ENCODE results near the gene MME.

MME gene

GRCh38 chr3:155179966-155180757 lies 100.0 kb downstream of the MME start:
- TF ChIP-seq ZNF274 (IDR thresholded peaks at IDR 0.05; ENCODE audit: low read depth, low read length), result no peak
- no peak overlapping the region for H3K4me3 ChIP-seq (ENCODE audit: low read length)

- no peak overlapping the region for H3K4me3 ChIP-seq (ENCODE audit: low read length)
- no peak for TF ChIP-seq ZNF274 (IDR thresholded peaks at IDR 0.05; ENCODE audit: low read depth, low read length)
Measured at GRCh38 chr3:155182467-155182866, 102.3 kb downstream of the MME start.

- TF ChIP-seq ZNF274 (IDR thresholded peaks at IDR 0.05; ENCODE audit: low read depth, low read length), result no peak
- H3K4me3 ChIP-seq (ENCODE audit: low read length), result no peak overlapping the region
Measured at GRCh38 chr3:155184011-155184410, 103.9 kb downstream of the MME start.

GRCh38 chr3:155185631-155186071 lies 105.5 kb downstream of the MME start:
- no peak overlapping the region for H3K4me3 ChIP-seq (ENCODE audit: low read length)
- TF ChIP-seq ZNF274 (IDR thresholded peaks at IDR 0.05; ENCODE audit: low read depth, low read length), result no peak

- TF ChIP-seq ZNF274 (IDR thresholded peaks at IDR 0.05; ENCODE audit: low read depth, low read length), result no peak
- no peak overlapping the region for H3K4me3 ChIP-seq (ENCODE audit: low read length)
Measured at GRCh38 chr3:155188031-155188430, 107.9 kb downstream of the MME start.

GRCh38 chr3:155189478-155189877 lies 109.4 kb downstream of the MME start:
- TF ChIP-seq ZNF274 (IDR thresholded peaks at IDR 0.05; ENCODE audit: low read depth, low read length), result no peak
- H3K4me3 ChIP-seq (ENCODE audit: low read length), result no peak overlapping the region

- H3K4me3 ChIP-seq (ENCODE audit: low read length), result no peak overlapping the region
- no peak for TF ChIP-seq ZNF274 (IDR thresholded peaks at IDR 0.05; ENCODE audit: low read depth, low read length)
Measured at GRCh38 chr3:155190691-155191090, 110.6 kb downstream of the MME start.

- TF ChIP-seq ZNF274 (IDR thresholded peaks at IDR 0.05; ENCODE audit: low read depth, low read length), result no peak
- no peak overlapping the region for H3K4me3 ChIP-seq (ENCODE audit: low read length)
Measured at GRCh38 chr3:155192957-155193746, 113.0 kb downstream of the MME start.

GRCh38 chr3:155193868-155194267 lies 113.7 kb downstream of the MME start:
- TF ChIP-seq ZNF274 (IDR thresholded peaks at IDR 0.05; ENCODE audit: low read depth, low read length), result no peak

GRCh38 chr3:155194973-155195957 lies 115.1 kb downstream of the MME start:
- no peak overlapping the region for H3K4me3 ChIP-seq (ENCODE audit: low read length)
- TF ChIP-seq ZNF274 (IDR thresholded peaks at IDR 0.05; ENCODE audit: low read depth, low read length), result no peak

More at GRCh38 chr3:155193868-155194267, 113.7 kb downstream of the MME start:
- no peak overlapping the region for H3K4me3 ChIP-seq (ENCODE audit: low read length)

- no peak overlapping the region for H3K4me3 ChIP-seq (ENCODE audit: low read length)
- TF ChIP-seq ZNF274 (IDR thresholded peaks at IDR 0.05; ENCODE audit: low read depth, low read length), result no peak
Measured at GRCh38 chr3:155196131-155197021, 116.3 kb downstream of the MME start.

GRCh38 chr3:155197786-155198185 lies 117.7 kb downstream of the MME start:
- no peak overlapping the region for H3K4me3 ChIP-seq (ENCODE audit: low read length)
- no peak for TF ChIP-seq ZNF274 (IDR thresholded peaks at IDR 0.05; ENCODE audit: low read depth, low read length)

GRCh38 chr3:155202626-155203025 lies 122.5 kb downstream of the MME start:
- no peak for TF ChIP-seq ZNF274 (IDR thresholded peaks at IDR 0.05; ENCODE audit: low read depth, low read length)
- no peak overlapping the region for H3K4me3 ChIP-seq (ENCODE audit: low read length)
